Epithelial cell of proximal tubule (primary cell): ENCODE data around the gene PAPSS2. TPM values are rescaled to one million over a fixed set of nuclear protein-coding genes. Genes with fewer than 3 reads are reported as not detected.

Source experiments
- DNase-seq: peaks from one replicate; pipeline ENCODE4 v3.0.0-alpha.2; 2011; ENCODE audit warnings: low read depth
- H3K4me3 ChIP-seq: 2 replicates; pipeline ENCODE4 v1.5.1; 2011; ENCODE audit warnings: low read depth, mild to moderate bottlenecking, low read length
- CTCF ChIP-seq: conservative IDR thresholded peaks from 2 replicates; pipeline ENCODE4 v1.5.1; 2012; ENCODE audit warnings: low read depth, mild to moderate bottlenecking, low read length
- total RNA-seq: library from RNA; depleted of rRNA; stranded (reverse); fragments of >200 nt; gene quantifications from 2 replicates; pipeline ENCODE4 v1.2.3, GENCODE V29; 2015

PAPSS2 gene
- total RNA-seq, 1 donor from 2014 or later, result 15.6 TPM

GRCh38 chr10:87677595-87677994 lies 17.9 kb downstream of the PAPSS2 start:
- no peak for DNase-seq
- TF ChIP-seq CTCF, result no peak
- no peak overlapping the region for H3K4me3 ChIP-seq

- no peak for TF ChIP-seq CTCF
- H3K4me3 ChIP-seq, result no peak overlapping the region
Measured at GRCh38 chr10:87678302-87678701, 18.6 kb downstream of the PAPSS2 start.

GRCh38 chr10:87683356-87683755 lies 23.7 kb downstream of the PAPSS2 start:
- DNase-seq, result no peak
- TF ChIP-seq CTCF, result no peak
- no peak overlapping the region for H3K4me3 ChIP-seq

More at GRCh38 chr10:87678302-87678701, 18.6 kb downstream of the PAPSS2 start:
- no peak for DNase-seq

GRCh38 chr10:87684001-87684638 lies 24.4 kb downstream of the PAPSS2 start:
- DNase-seq, result no peak
- no peak overlapping the region for H3K4me3 ChIP-seq
- TF ChIP-seq CTCF, result no peak

- H3K4me3 ChIP-seq, result no peak overlapping the region
- no peak for DNase-seq
- no peak for TF ChIP-seq CTCF
Measured at GRCh38 chr10:87685832-87686574, 26.3 kb downstream of the PAPSS2 start.

GRCh38 chr10:87691506-87692070 lies 31.9 kb downstream of the PAPSS2 start:
- no peak overlapping the region for H3K4me3 ChIP-seq
- no peak for DNase-seq
- TF ChIP-seq CTCF, result no peak
